HCT116 (cell line): ENCODE data around the gene DAPL1. TPM values are rescaled to one million over a fixed set of nuclear protein-coding genes. Genes with fewer than 3 reads are reported as not detected.

Source experiments
- ATAC-seq: fragments of 200-7000 bp; cut with Tn5 transposase; 2 replicates; pipeline ENCODE4 v1.9.1; 2020; ENCODE audit warnings: mild to moderate bottlenecking, moderate library complexity
- BruUV-seq: library from RNA; stranded (reverse); fragments of 400-500 nt; replicated peaks from 2 replicates; lab custom pipeline; 2021; lab: Mats Ljungman, UMichigan
- CTCF ChIA-PET: fragments of 300-600 bp; sonication (Branson Sonifier 250); formaldehyde crosslinking; loops from one replicate; lab custom pipeline; 2021; ENCODE audit warnings: antibody characterized with exemption; lab: Charles Lee
- POLR2A ChIA-PET: fragments of 300-600, 350-600 bp; sonication (Branson Sonifier 250); formaldehyde crosslinking; loops from one replicate; lab custom pipeline; 2021; ENCODE audit warnings: antibody characterized with exemption; lab: Charles Lee
- RAD21 ChIA-PET, 2 experiments: fragments of 300-600 bp; sonication (Branson Sonifier 250); formaldehyde crosslinking; loops; one replicate each; lab custom pipeline; 2023; ENCODE audit warnings: low total read pairs in 2 of 2; ENCODE audit not compliant: uncharacterized antibody in 2 of 2, unreplicated experiment in 2 of 2, low non-redundant PET in 1 of 2; lab: Charles Lee
- DNase-seq: peaks from one replicate; pipeline ENCODE4 v3.0.0-alpha.2; 2010; ENCODE audit warnings: low read depth, low spot score
- H2AFZ ChIP-seq: fragments of 200-600 bp; shearing (Covaris generic), sonication (generic); 2 replicates; pipeline ENCODE4 v1.6.1; 2017; ENCODE audit warnings: low read depth, mixed run types, mixed read lengths, antibody characterized with exemption, low read length; ENCODE audit not compliant: poor library complexity, severe bottlenecking
- H3K27ac ChIP-seq: 2 replicates; pipeline ENCODE4 v1.5.1; 2012; ENCODE audit warnings: low read depth, low read length
- H3K27me3 ChIP-seq: fragments of 200-600 bp; sonication (generic); 2 replicates; pipeline ENCODE4 v1.6.1; 2016; ENCODE audit warnings: mixed run types, low read length, mixed read lengths; ENCODE audit not compliant: insufficient read depth
- H3K36me3 ChIP-seq, 2 experiments: fragments of 200-500 bp in 1 of 2; fragments of 200-600 bp in 1 of 2; sonication (Bioruptor generic) in 1 of 2; sonication (generic) in 1 of 2; 2 replicates each; pipeline versions ENCODE4 v1.5.1 to v1.6.1; 2014 to 2016; ENCODE audit warnings: low read length in 2 of 2, inconsistent platforms in 1 of 2, mixed read lengths in 1 of 2, mixed run types in 1 of 2; ENCODE audit not compliant: insufficient read depth in 2 of 2, control insufficient read depth in 1 of 2
- H3K4me1 ChIP-seq, 2 experiments: fragments of 200-600 bp in 1 of 2; sonication (generic) in 1 of 2; 2 replicates each; pipeline versions ENCODE4 v1.5.1 to v1.6.1; 2012 to 2017; ENCODE audit warnings: low read length in 2 of 2, inconsistent platforms in 1 of 2, mild to moderate bottlenecking in 1 of 2, mixed read lengths in 1 of 2, mixed run types in 1 of 2, moderate library complexity in 1 of 2; ENCODE audit not compliant: insufficient read depth in 2 of 2, control insufficient read depth in 1 of 2
- H3K4me2 ChIP-seq: fragments of 200-600 bp; sonication (generic); 2 replicates; pipeline ENCODE4 v1.6.1; 2017; ENCODE audit warnings: mixed run types, low read length, mixed read lengths
- H3K4me3 ChIP-seq, 2 experiments: fragments of 200-600 bp in 1 of 2; sonication (generic) in 1 of 2; replicated peaks in 1 of 2; 2 replicates each; pipeline ENCODE4 v1.5.1; 2011 to 2016; ENCODE audit warnings: low read length in 2 of 2, control low read depth in 1 of 2, low read depth in 1 of 2, mild to moderate bottlenecking in 1 of 2, mixed read lengths in 1 of 2, mixed run types in 1 of 2
- H3K79me2 ChIP-seq: fragments of 200-600 bp; sonication (generic); 2 replicates; pipeline ENCODE4 v1.6.1; 2017; ENCODE audit warnings: mild to moderate bottlenecking, mixed run types, low read length, moderate library complexity, mixed read lengths; ENCODE audit not compliant: insufficient read depth
- H3K9ac ChIP-seq: fragments of 200-600 bp; sonication (generic); 2 replicates; pipeline ENCODE4 v1.6.1; 2016; ENCODE audit warnings: low read length, mixed read lengths
- H3K9me2 ChIP-seq: fragments of 200-600 bp; sonication (generic), shearing (Covaris generic); 2 replicates; pipeline ENCODE4 v1.6.1; 2017; ENCODE audit warnings: mixed run types, mild to moderate bottlenecking, moderate library complexity; ENCODE audit not compliant: insufficient read depth
- H3K9me3 ChIP-seq, 2 experiments: fragments of 200-500 bp in 1 of 2; fragments of 200-600 bp in 1 of 2; sonication (Bioruptor generic) in 1 of 2; sonication (generic) in 1 of 2; 2 replicates each; pipeline ENCODE4 v1.6.1; 2014 to 2017; ENCODE audit warnings: low read length in 2 of 2, mixed read lengths in 2 of 2, inconsistent platforms in 1 of 2, low read depth in 1 of 2, mild to moderate bottlenecking in 1 of 2, mixed run types in 1 of 2, moderate library complexity in 1 of 2; ENCODE audit not compliant: control insufficient read depth in 1 of 2, insufficient read depth in 1 of 2
- H4K20me1 ChIP-seq: fragments of 200-600 bp; sonication (generic), shearing (Covaris generic); 2 replicates; pipeline ENCODE4 v1.6.1; 2017; ENCODE audit warnings: mixed run types, mild to moderate bottlenecking, moderate library complexity; ENCODE audit not compliant: insufficient read depth
- ATF3 ChIP-seq: IDR thresholded peaks from 2 replicates; pipeline ENCODE4 v1.6.1; 2012
- CEBPB ChIP-seq: IDR thresholded peaks from 2 replicates; pipeline ENCODE4 v1.6.1; 2012; ENCODE audit warnings: low read depth
- CTCF ChIP-seq, 3 experiments: fragments of 200-600 bp in 1 of 3; sonication (generic) in 1 of 3; IDR thresholded peaks in 2 of 3; conservative IDR thresholded peaks in 1 of 3; 2 replicates each; pipeline ENCODE4 v1.5.1; 2012 to 2017; ENCODE audit warnings: low read depth in 2 of 3, low read length in 2 of 3, antibody characterized with exemption in 1 of 3, borderline replicate concordance in 1 of 3, control low read depth in 1 of 3, mild to moderate bottlenecking in 1 of 3, mixed read lengths in 1 of 3, mixed run types in 1 of 3, moderate library complexity in 1 of 3; ENCODE audit not compliant: insufficient read depth in 1 of 3
- ELF1 ChIP-seq: IDR thresholded peaks from 2 replicates; pipeline ENCODE4 v1.6.1; 2012; ENCODE audit warnings: low read depth, borderline replicate concordance
- EZH2 ChIP-seq: fragments of 200-600 bp; sonication (generic); IDR thresholded peaks from 2 replicates; pipeline ENCODE4 v1.6.1; 2017; ENCODE audit warnings: antibody characterized with exemption, mixed run types
- EZH2phosphoT487 ChIP-seq: fragments of 200-600 bp; IDR thresholded peaks from 2 replicates; pipeline ENCODE4 v1.6.1; 2018; ENCODE audit warnings: antibody characterized with exemption, borderline replicate concordance
- FOSL1 ChIP-seq: IDR thresholded peaks from 2 replicates; pipeline ENCODE4 v1.6.1; 2012; ENCODE audit warnings: low read depth
- JUND ChIP-seq: IDR thresholded peaks from 2 replicates; pipeline ENCODE4 v1.6.1; 2012
- POLR2AphosphoS5 ChIP-seq: IDR thresholded peaks from 2 replicates; pipeline ENCODE4 v1.6.1; 2011; ENCODE audit warnings: mild to moderate bottlenecking, low read depth, low read length, moderate library complexity
- RAD21 ChIP-seq: IDR thresholded peaks from 2 replicates; pipeline ENCODE4 v1.6.1; 2012; ENCODE audit warnings: low read depth, mild to moderate bottlenecking
- SIN3A ChIP-seq: IDR thresholded peaks from 2 replicates; pipeline ENCODE4 v1.6.1; 2012; ENCODE audit warnings: low read depth
- SP1 ChIP-seq: IDR thresholded peaks from 2 replicates; pipeline ENCODE4 v1.6.1; 2012; ENCODE audit warnings: low read depth
- SRF ChIP-seq: IDR thresholded peaks from 2 replicates; pipeline ENCODE4 v1.6.1; 2012; ENCODE audit warnings: low read depth
- TCF7L2 ChIP-seq: IDR thresholded peaks from 2 replicates; pipeline ENCODE4 v1.7.0; 2011; ENCODE audit warnings: borderline replicate concordance, inconsistent platforms; ENCODE audit not compliant: insufficient read depth, insufficient read length; ENCODE audit errors: extremely low read depth
- YY1 ChIP-seq: IDR thresholded peaks from 2 replicates; pipeline ENCODE4 v1.6.1; 2011; ENCODE audit warnings: low read length, low read depth, moderate library complexity, mild to moderate bottlenecking; ENCODE audit not compliant: insufficient replicate concordance; ENCODE audit errors: extremely low read depth
- ZBTB33 ChIP-seq: IDR thresholded peaks from 2 replicates; pipeline ENCODE4 v1.6.1; 2011; ENCODE audit warnings: mild to moderate bottlenecking, low read length, moderate library complexity; ENCODE audit not compliant: insufficient replicate concordance; ENCODE audit errors: extremely low read depth
- intact Hi-C: fragments of 100-400 bp; cut with micrococcal nuclease; formaldehyde crosslinking; loops from 2 replicates; pipeline ENCODE4 v1.10.0; 2022
- total RNA-seq: library from RNA; stranded (reverse); gene quantifications from one replicate; pipeline ENCODE4 v1.2.1, GENCODE V29; 2021; ENCODE audit not compliant: unreplicated experiment

Gene DAPL1
- total RNA-seq, 1 experiment from 2014 or later = not detected

GRCh38 chr2:158805255-158805654 is 10.1 kb downstream of the DAPL1 start:
- intact Hi-C loops = no loop called here
- ChIA-PET CTCF (no interaction called here), POLR2A (no interaction called here)
- Histone ChIP-seq H2AFZ (no peak overlapping the region), H3K9ac (no peak overlapping the region), H3K36me3 (no peaks in the 10 kb centered on the region), H3K4me2 (no peak overlapping the region), H3K4me1 (no peaks in the 10 kb centered on the region)
- no peak for DNase-seq
- no peak for ATAC-seq
- TF ChIP-seq EZH2phosphoT487 (no peak), FOSL1 (no peak), RAD21 (no peak), CEBPB (no peak), SRF (no peak), SIN3A (no peak), SP1 (no peak), YY1 (no peak), ELF1 (no peak), EZH2 (no peak), ATF3 (no peak)
- TF ChIP-seq, all 23 proteins: peak for 0
- RAD21 ChIA-PET = no interaction called here
- no peak overlapping the region for H3K27ac ChIP-seq
- H4K20me1 ChIP-seq = no peaks in the 10 kb centered on the region
- H3K4me3 ChIP-seq = no peak overlapping the region
- BruUV-seq = no TSS peak
- H3K9me2 ChIP-seq = no peaks in the 10 kb centered on the region
- no peaks in the 10 kb centered on the region for H3K9me3 ChIP-seq
- H3K27me3 ChIP-seq = no peaks in the 10 kb centered on the region
- no peaks in the 10 kb centered on the region for H3K79me2 ChIP-seq

- CTCF ChIA-PET = no interaction called here
- DNase-seq = no peak
- RAD21 ChIA-PET = no interaction called here
- H3K4me1 ChIP-seq = no peaks in the 10 kb centered on the region
- H3K4me2 ChIP-seq = no peak overlapping the region
- no peak overlapping the region for H3K27ac ChIP-seq
- no peaks in the 10 kb centered on the region for H3K9me2 ChIP-seq
- no peaks in the 10 kb centered on the region for H3K27me3 ChIP-seq
- BruUV-seq = no TSS peak
- no peaks in the 10 kb centered on the region for H3K79me2 ChIP-seq
- intact Hi-C loops = no loop called here
- no peak overlapping the region for H2AFZ ChIP-seq
- no peaks in the 10 kb centered on the region for H4K20me1 ChIP-seq
- POLR2A ChIA-PET = no interaction called here
- H3K9ac ChIP-seq = no peak overlapping the region
- no peaks in the 10 kb centered on the region for H3K36me3 ChIP-seq
- no peaks in the 10 kb centered on the region for H3K9me3 ChIP-seq
- no peak for ATAC-seq
- no peak overlapping the region for H3K4me3 ChIP-seq
- TF ChIP-seq SP1 (no peak), JUND (no peak), SIN3A (no peak), CTCF (IDR thresholded peaks at IDR 0.05 in 2 of 3, conservative IDR thresholded peaks at IDR 0.05 in 1 of 3; ENCODE audit: borderline replicate concordance in 1 of 3, insufficient read depth in 1 of 3, low read depth in 2 of 3, low read length in 2 of 3) (no peak), EZH2phosphoT487 (no peak), TCF7L2 (no peak), SRF (no peak), ZBTB33 (no peak), POLR2AphosphoS5 (no peak), ELF1 (no peak), CEBPB (no peak), FOSL1 (no peak), YY1 (no peak), EZH2 (no peak)
Observed at GRCh38 chr2:158805936-158806335, 10.8 kb downstream of the DAPL1 start.
